BE2C (cell line): ENCODE measurements around the gene GASK1B.
A peak's percentile ranks its signal among the peaks of the same experiment; 100 is the strongest.

Experiments
- DNase-seq: peaks from one replicate; pipeline ENCODE4 v3.0.0-alpha.2; 2020
- H3K27me3 ChIP-seq: fragments of 250-450 bp; sonication (Bioruptor Pico); 2 replicates; pipeline ENCODE4 v1.5.1; 2020; ENCODE audit warnings: mild to moderate bottlenecking
- H3K36me3 ChIP-seq: fragments of 250-450 bp; sonication (Bioruptor Pico); 2 replicates; pipeline ENCODE4 v1.5.1; 2020; ENCODE audit warnings: mild to moderate bottlenecking
- H3K4me1 ChIP-seq: fragments of 250-450 bp; sonication (Bioruptor Pico); 2 replicates; pipeline ENCODE4 v1.5.1; 2020
- H3K4me3 ChIP-seq: 2 replicates; pipeline ENCODE4 v1.5.1; 2011; ENCODE audit warnings: low read depth, low read length
- H3K9me3 ChIP-seq: fragments of 250-450 bp; sonication (Bioruptor Pico); 2 replicates; pipeline ENCODE4 v1.5.1; 2020
- TF ChIP-seq, protein P1 (sequence below): IDR thresholded peaks from 2 replicates; pipeline ENCODE4 v1.5.1; 2012; ENCODE audit warnings: mild to moderate bottlenecking, low read depth, low read length

The GASK1B gene

DNA sequence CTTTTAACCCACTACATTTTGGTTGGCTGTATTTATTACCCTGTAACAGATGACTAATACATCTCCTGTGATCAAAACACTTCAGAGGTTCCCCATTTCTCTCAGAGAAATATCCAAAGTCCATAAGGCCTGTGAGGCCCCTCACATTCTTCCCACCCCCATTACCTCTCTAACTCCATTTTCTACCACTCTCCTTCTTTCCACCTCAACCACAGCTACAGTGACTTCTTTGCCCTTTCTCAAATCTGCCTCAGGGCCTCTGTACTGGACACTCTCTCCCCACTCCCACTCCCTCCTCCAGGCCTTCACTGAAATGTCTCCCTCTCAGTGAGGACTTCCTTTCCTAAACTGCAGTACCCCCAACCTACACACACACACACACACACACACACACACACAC is 29.1 kb upstream of the GASK1B start:
- H3K9me3 ChIP-seq: no peaks in the 10 kb centered on the region
- peaks cover 6% of the 10 kb centered on the region; the same call in 1 of the 2 replicates for H3K27me3 ChIP-seq
- no peaks in the 10 kb centered on the region for H3K36me3 ChIP-seq
- no peak overlapping the region for H3K4me3 ChIP-seq
- TF ChIP-seq, protein P1, sequence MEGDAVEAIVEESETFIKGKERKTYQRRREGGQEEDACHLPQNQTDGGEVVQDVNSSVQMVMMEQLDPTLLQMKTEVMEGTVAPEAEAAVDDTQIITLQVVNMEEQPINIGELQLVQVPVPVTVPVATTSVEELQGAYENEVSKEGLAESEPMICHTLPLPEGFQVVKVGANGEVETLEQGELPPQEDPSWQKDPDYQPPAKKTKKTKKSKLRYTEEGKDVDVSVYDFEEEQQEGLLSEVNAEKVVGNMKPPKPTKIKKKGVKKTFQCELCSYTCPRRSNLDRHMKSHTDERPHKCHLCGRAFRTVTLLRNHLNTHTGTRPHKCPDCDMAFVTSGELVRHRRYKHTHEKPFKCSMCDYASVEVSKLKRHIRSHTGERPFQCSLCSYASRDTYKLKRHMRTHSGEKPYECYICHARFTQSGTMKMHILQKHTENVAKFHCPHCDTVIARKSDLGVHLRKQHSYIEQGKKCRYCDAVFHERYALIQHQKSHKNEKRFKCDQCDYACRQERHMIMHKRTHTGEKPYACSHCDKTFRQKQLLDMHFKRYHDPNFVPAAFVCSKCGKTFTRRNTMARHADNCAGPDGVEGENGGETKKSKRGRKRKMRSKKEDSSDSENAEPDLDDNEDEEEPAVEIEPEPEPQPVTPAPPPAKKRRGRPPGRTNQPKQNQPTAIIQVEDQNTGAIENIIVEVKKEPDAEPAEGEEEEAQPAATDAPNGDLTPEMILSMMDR: no peak
- no peak for DNase-seq
- no peaks in the 10 kb centered on the region for H3K4me1 ChIP-seq

DNA sequence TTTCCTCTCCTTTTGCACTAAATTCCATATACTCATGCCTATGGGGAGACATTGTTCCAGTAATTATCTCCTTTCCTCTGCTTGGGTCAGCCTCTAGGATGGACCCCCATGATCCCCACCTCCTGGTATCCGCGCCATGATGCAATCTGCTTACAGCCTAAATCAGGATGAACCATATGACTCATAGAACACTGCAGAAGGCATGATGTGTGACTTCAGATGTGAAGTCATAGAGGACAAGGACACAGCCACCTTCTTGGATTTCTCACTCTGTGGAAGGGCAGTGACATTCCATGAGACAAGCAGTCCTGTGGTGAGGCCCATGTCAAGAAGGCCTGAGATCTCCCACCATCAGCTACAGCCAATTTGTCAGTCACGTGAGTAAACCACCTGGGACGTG is 28.5 kb upstream of the GASK1B start:
- Histone ChIP-seq H3K4me1 (no peaks in the 10 kb centered on the region), H3K36me3 (no peaks in the 10 kb centered on the region), H3K4me3 (no peak overlapping the region), H3K9me3 (no peaks in the 10 kb centered on the region), H3K27me3 (peaks cover 6% of the 10 kb centered on the region; the same call in 1 of the 2 replicates)
- TF ChIP-seq, protein P1: no peak
- no peak for DNase-seq

DNA sequence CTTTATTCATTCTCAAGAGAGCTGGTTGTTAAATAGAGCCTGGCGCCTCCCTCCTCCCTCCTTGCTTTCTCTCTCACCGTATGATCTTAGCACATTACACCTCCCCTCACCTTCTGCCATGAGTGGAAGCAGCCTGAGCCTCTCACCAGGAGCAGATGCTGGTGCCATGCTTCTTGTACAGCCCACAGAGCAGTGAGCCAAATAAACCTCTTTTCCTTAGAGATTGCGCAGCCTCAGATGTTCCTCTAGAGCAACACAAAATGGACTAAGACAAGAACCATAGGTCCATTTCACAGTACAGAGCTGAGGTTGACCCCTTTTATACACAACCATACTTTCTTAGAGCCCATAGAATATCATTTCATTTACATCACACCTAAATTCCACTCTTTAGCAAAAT is 27.4 kb upstream of the GASK1B start:
- Histone ChIP-seq H3K9me3 (no peaks in the 10 kb centered on the region), H3K27me3 (peaks cover 6% of the 10 kb centered on the region; the same call in 1 of the 2 replicates), H3K4me1 (no peaks in the 10 kb centered on the region), H3K36me3 (no peaks in the 10 kb centered on the region), H3K4me3 (no peak overlapping the region)
- TF ChIP-seq, protein P1: no peak
- no peak for DNase-seq

DNA sequence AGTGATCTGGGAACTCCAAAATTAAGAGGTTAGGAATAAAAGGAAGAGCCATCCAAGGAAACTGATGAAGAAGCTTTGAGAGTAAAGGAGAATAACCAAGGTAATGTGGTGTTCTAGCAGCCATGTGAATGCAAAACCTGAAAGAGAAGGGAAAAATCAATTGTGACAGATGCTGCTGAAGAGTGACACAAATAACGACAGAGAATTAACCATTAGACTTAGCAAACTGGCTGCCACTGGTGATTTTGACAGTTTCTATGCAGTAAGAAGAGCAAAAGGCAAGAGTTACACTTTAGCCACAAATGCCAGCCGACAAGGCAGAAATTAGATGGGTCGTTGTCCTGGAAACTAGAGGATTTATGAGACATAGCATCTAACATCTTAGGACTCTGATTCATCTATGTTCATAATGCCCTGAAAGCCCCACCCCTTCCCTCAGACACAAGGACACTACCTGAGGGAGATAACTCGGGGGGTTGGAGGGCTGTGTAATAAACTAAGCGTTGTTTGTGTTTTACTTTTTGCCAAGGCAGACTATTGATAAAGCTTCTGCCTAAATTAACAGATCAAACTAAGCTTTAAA is 24.5 kb upstream of the GASK1B start:
- TF ChIP-seq, protein P1: no peak
- Histone ChIP-seq H3K4me1 (no peaks in the 10 kb centered on the region), H3K4me3 (no peak overlapping the region), H3K36me3 (no peaks in the 10 kb centered on the region), H3K27me3 (peaks cover 10% of the 10 kb centered on the region; the same call in 1 of the 2 replicates), H3K9me3 (no peaks in the 10 kb centered on the region)
- DNase-seq: no peak

DNA sequence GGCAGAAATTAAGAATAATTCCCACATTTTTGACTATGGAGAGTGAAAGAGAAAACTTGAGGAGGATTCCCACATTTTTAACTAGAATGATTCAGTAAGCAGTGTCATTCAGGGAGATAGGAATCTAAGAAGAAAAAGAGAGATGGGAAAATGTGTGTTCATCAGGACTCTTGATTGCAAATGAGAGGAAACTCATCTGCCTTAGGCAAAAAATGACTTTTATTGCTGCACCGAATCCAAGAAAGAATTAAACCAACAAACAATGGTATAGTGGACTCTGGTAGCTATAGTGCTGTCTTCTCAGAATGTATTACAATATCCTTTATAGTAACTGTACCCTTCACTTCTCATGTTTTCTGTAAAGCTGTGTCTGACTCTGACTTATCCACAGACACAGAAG is 22.5 kb upstream of the GASK1B start:
- DNase-seq: no peak
- TF ChIP-seq, protein P1: no peak
- Histone ChIP-seq H3K27me3 (peaks cover 10% of the 10 kb centered on the region; the same call in 1 of the 2 replicates), H3K9me3 (no peaks in the 10 kb centered on the region), H3K4me3 (no peak overlapping the region), H3K4me1 (no peaks in the 10 kb centered on the region), H3K36me3 (no peaks in the 10 kb centered on the region)

DNA sequence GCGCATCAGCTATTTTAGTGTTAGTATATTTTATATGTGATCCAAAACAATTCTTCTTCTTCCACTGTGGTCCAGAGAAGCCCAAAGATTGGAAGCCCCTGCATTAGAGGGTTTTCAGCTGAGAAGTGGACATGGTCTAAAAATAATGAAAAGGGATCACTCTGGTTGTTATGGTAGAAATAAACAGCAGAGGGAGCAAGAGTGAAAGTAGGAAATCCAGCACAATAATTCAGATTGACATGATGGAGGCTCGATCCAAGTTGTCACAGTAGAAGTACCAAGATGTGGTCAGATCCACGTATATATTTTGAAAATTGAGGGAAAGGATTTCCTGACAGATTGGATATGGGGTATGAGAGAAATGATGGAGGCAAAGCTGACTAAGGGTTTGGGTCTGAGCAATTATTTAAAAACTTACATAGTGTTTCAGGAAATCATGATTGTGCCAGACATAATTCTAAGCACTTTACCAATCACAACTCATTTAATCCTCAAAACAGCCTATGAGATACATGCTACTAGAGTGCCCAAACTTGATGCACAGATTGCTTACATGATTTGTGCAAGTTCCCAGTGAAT is 20.4 kb upstream of the GASK1B start:
- Histone ChIP-seq H3K4me3 (no peak overlapping the region), H3K9me3 (no peaks in the 10 kb centered on the region), H3K36me3 (no peaks in the 10 kb centered on the region), H3K4me1 (no peaks in the 10 kb centered on the region), H3K27me3 (peaks cover 10% of the 10 kb centered on the region; the same call in 1 of the 2 replicates)
- no peak for DNase-seq
- TF ChIP-seq, protein P1: peak; percentile 56
